ENCODE results near the gene ZKSCAN5.

GRCh38 chr7:99558306-99559174 lies 54.1 kb downstream of the ZKSCAN5 start, which contains the start of gene ZNF655:
- TF ChIP-seq CTCF (IDR thresholded peaks at IDR 0.05; ENCODE audit: poor library complexity): no peak
- TF ChIP-seq EZH2phosphoT487 (IDR thresholded peaks at IDR 0.05; ENCODE audit: low read depth, severe bottlenecking, unreplicated experiment): no peak
- TF ChIP-seq EZH2 (IDR thresholded peaks at IDR 0.05; ENCODE audit: borderline replicate concordance): no peak

Data from hepatocyte (in vitro differentiated cells).